HepG2 (cell line): ENCODE data around the gene GPR25. TPM values are rescaled to one million over a fixed set of nuclear protein-coding genes. Genes with fewer than 3 reads are reported as not detected.

Experiments
- GATAD2A ChIP-seq: IDR thresholded peaks from 2 replicates; pipeline ENCODE4 v1.6.1; 2016
- HOXA3 ChIP-seq: sonication (generic); formaldehyde crosslinking; IDR thresholded peaks from 2 replicates; pipeline ENCODE4 v1.5.0; 2020; ENCODE audit warnings: missing genetic modification reagents
- NR2F6 ChIP-seq, 2 experiments: IDR thresholded peaks; 2 replicates each; pipeline ENCODE4 v1.6.1; 2016; ENCODE audit warnings: antibody characterized with exemption in 1 of 2, mild to moderate bottlenecking in 1 of 2
- PRDM10 ChIP-seq: sonication (generic); formaldehyde crosslinking; IDR thresholded peaks from 2 replicates; pipeline ENCODE4 v1.4.0; 2020; ENCODE audit warnings: low read depth, missing genetic modification reagents
- ZBTB1 ChIP-seq: sonication (generic); formaldehyde crosslinking; IDR thresholded peaks from 2 replicates; pipeline ENCODE4 v1.4.0; 2020; ENCODE audit warnings: missing genetic modification reagents, borderline replicate concordance
- polyA plus RNA-seq, 8 experiments: library from polyadenylated mRNA; depleted of rRNA in 3 of 8; stranded (reverse) in 7 of 8; unstranded in 1 of 8; fragments of >200 nt; fragmentation: Illumina TruSeq in 4 of 8; extraction: Trizol in 4 of 8; gene quantifications; 2 replicates each; pipeline versions ENCODE4 v1.2.1 to v1.2.3, GENCODE V29; 2011 to 2016; ENCODE audit warnings: low read depth in 4 of 8, missing spikeins in 1 of 8, mixed read lengths in 1 of 8; ENCODE audit not compliant: insufficient read depth in 1 of 8
- total RNA-seq, 5 experiments: library from RNA; depleted of rRNA; stranded (reverse); fragments of >200 nt; fragmentation: Illumina TruSeq; extraction: Trizol; gene quantifications; 2 replicates each; pipeline ENCODE4 v1.2.3, GENCODE V29; 2016; ENCODE audit warnings: low read depth in 1 of 5
- TF ChIP-seq, protein P1 (sequence below): sonication (generic); formaldehyde crosslinking; conservative IDR thresholded peaks from 2 replicates; pipeline ENCODE4 v1.4.0; 2020; ENCODE audit warnings: mild to moderate bottlenecking, missing genetic modification reagents, moderate library complexity
- TF ChIP-seq, protein P2 (sequence below), 2 experiments: sonication (generic) in 1 of 2; formaldehyde crosslinking in 1 of 2; IDR thresholded peaks; 2 replicates each; pipeline versions ENCODE4 v1.4.0 to v1.6.1; 2016 to 2020; ENCODE audit warnings: borderline replicate concordance in 1 of 2, low read depth in 1 of 2, mild to moderate bottlenecking in 1 of 2, missing genetic modification reagents in 1 of 2
- TF ChIP-seq, protein P3 (sequence below): sonication (generic); formaldehyde crosslinking; IDR thresholded peaks from 2 replicates; pipeline ENCODE4 v1.4.0; 2020; ENCODE audit warnings: missing genetic modification reagents, borderline replicate concordance
- TF ChIP-seq, protein P4 (sequence below): sonication (generic); formaldehyde crosslinking; IDR thresholded peaks from 2 replicates; pipeline ENCODE4 v1.8.1; 2022; ENCODE audit warnings: low read depth, mild to moderate bottlenecking, missing genetic modification reagents

Gene GPR25
- total and polyA plus RNA-seq, 2 of the 13 experiments (the other 11 are each of a cell fraction or from before 2014, with no cell fraction given), result not detected

GRCh38 chr1:200907611-200908097 lies 34.9 kb downstream of the GPR25 start (continued):
- TF ChIP-seq, protein P1, sequence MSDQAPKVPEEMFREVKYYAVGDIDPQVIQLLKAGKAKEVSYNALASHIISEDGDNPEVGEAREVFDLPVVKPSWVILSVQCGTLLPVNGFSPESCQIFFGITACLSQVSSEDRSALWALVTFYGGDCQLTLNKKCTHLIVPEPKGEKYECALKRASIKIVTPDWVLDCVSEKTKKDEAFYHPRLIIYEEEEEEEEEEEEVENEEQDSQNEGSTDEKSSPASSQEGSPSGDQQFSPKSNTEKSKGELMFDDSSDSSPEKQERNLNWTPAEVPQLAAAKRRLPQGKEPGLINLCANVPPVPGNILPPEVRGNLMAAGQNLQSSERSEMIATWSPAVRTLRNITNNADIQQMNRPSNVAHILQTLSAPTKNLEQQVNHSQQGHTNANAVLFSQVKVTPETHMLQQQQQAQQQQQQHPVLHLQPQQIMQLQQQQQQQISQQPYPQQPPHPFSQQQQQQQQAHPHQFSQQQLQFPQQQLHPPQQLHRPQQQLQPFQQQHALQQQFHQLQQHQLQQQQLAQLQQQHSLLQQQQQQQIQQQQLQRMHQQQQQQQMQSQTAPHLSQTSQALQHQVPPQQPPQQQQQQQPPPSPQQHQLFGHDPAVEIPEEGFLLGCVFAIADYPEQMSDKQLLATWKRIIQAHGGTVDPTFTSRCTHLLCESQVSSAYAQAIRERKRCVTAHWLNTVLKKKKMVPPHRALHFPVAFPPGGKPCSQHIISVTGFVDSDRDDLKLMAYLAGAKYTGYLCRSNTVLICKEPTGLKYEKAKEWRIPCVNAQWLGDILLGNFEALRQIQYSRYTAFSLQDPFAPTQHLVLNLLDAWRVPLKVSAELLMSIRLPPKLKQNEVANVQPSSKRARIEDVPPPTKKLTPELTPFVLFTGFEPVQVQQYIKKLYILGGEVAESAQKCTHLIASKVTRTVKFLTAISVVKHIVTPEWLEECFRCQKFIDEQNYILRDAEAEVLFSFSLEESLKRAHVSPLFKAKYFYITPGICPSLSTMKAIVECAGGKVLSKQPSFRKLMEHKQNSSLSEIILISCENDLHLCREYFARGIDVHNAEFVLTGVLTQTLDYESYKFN (CRISPR knock-in tag), result no peak
- TF ChIP-seq, protein P2, sequence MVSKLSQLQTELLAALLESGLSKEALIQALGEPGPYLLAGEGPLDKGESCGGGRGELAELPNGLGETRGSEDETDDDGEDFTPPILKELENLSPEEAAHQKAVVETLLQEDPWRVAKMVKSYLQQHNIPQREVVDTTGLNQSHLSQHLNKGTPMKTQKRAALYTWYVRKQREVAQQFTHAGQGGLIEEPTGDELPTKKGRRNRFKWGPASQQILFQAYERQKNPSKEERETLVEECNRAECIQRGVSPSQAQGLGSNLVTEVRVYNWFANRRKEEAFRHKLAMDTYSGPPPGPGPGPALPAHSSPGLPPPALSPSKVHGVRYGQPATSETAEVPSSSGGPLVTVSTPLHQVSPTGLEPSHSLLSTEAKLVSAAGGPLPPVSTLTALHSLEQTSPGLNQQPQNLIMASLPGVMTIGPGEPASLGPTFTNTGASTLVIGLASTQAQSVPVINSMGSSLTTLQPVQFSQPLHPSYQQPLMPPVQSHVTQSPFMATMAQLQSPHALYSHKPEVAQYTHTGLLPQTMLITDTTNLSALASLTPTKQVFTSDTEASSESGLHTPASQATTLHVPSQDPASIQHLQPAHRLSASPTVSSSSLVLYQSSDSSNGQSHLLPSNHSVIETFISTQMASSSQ (IDR thresholded peaks at IDR 0.05; ENCODE audit: low read depth), result no peak
- TF ChIP-seq, protein P2 (CRISPR knock-in tag; IDR thresholded peaks at IDR 0.05; ENCODE audit: borderline replicate concordance), result no peak
- peak; percentile 65; the same call in 1 of the 2 replicates for TF ChIP-seq PRDM10 (CRISPR knock-in tag)
- TF ChIP-seq ZBTB1 (CRISPR knock-in tag), result no peak
- TF ChIP-seq NR2F6 (IDR thresholded peaks at IDR 0.05), result peak; percentile 31; the same call in 1 of the 2 replicates
- no peak for TF ChIP-seq NR2F6 (CRISPR knock-in tag; IDR thresholded peaks at IDR 0.05)
- TF ChIP-seq, protein P3, sequence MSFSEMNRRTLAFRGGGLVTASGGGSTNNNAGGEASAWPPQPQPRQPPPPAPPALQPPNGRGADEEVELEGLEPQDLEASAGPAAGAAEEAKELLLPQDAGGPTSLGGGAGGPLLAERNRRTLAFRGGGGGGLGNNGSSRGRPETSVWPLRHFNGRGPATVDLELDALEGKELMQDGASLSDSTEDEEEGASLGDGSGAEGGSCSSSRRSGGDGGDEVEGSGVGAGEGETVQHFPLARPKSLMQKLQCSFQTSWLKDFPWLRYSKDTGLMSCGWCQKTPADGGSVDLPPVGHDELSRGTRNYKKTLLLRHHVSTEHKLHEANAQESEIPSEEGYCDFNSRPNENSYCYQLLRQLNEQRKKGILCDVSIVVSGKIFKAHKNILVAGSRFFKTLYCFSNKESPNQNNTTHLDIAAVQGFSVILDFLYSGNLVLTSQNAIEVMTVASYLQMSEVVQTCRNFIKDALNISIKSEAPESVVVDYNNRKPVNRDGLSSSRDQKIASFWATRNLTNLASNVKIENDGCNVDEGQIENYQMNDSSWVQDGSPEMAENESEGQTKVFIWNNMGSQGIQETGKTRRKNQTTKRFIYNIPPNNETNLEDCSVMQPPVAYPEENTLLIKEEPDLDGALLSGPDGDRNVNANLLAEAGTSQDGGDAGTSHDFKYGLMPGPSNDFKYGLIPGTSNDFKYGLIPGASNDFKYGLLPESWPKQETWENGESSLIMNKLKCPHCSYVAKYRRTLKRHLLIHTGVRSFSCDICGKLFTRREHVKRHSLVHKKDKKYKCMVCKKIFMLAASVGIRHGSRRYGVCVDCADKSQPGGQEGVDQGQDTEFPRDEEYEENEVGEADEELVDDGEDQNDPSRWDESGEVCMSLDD (CRISPR knock-in tag), result no peak
- 0 out of 2 replicates have a peak, but pooled peaks have one; percentile 17 for TF ChIP-seq HOXA3 (CRISPR knock-in tag)
- TF ChIP-seq GATAD2A (CRISPR knock-in tag), result peak; percentile 93
- TF ChIP-seq, protein P4, sequence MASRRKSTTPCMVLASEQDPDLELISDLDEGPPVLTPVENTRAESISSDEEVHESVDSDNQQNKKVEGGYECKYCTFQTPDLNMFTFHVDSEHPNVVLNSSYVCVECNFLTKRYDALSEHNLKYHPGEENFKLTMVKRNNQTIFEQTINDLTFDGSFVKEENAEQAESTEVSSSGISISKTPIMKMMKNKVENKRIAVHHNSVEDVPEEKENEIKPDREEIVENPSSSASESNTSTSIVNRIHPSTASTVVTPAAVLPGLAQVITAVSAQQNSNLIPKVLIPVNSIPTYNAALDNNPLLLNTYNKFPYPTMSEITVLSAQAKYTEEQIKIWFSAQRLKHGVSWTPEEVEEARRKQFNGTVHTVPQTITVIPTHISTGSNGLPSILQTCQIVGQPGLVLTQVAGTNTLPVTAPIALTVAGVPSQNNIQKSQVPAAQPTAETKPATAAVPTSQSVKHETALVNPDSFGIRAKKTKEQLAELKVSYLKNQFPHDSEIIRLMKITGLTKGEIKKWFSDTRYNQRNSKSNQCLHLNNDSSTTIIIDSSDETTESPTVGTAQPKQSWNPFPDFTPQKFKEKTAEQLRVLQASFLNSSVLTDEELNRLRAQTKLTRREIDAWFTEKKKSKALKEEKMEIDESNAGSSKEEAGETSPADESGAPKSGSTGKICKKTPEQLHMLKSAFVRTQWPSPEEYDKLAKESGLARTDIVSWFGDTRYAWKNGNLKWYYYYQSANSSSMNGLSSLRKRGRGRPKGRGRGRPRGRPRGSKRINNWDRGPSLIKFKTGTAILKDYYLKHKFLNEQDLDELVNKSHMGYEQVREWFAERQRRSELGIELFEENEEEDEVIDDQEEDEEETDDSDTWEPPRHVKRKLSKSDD (CRISPR knock-in tag), result peak; percentile 57; the same call in 1 of the 2 replicates
